H1 (cell line): ENCODE results near the gene FCRL6. TPM values are rescaled to one million over a fixed set of nuclear protein-coding genes. Genes with fewer than 3 reads are reported as not detected.

Experiments
- CTCF ChIA-PET: fragments of 300-600 bp; sonication (Branson Sonifier 250); formaldehyde crosslinking; loops from one replicate; lab custom pipeline; 2021; ENCODE audit not compliant: partially characterized antibody; lab: Charles Lee
- POLR2A ChIA-PET: fragments of 300-600 bp; sonication (Branson Sonifier 250); formaldehyde crosslinking; loops from one replicate; lab custom pipeline; 2021; ENCODE audit warnings: inconsistent platforms; ENCODE audit not compliant: partially characterized antibody; lab: Charles Lee
- DNase-seq, 2 experiments: peaks; one replicate each; pipeline versions ENCODE4 v3.0.0 to v3.0.0-alpha.2; 2010 to 2022; ENCODE audit warnings: low spot score in 2 of 2, low read depth in 1 of 2, mixed read lengths in 1 of 2
- FAIRE-seq: peaks from 2 replicates; lab custom pipeline; 2011; peaks lifted over from hg19 to GRCh38; lab: Jason Lieb, UNC
- H2AFZ ChIP-seq: 2 replicates; pipeline ENCODE4 v1.8.1; 2012; ENCODE audit warnings: low read length, inconsistent platforms
- H2AK5ac ChIP-seq: 2 replicates; pipeline ENCODE4 v1.6.1; 2013; ENCODE audit warnings: low read depth, low read length
- H2BK120ac ChIP-seq: replicated peaks from 2 replicates; pipeline ENCODE3; 2013; ENCODE audit warnings: low read depth, low read length, inconsistent platforms
- H2BK12ac ChIP-seq: 2 replicates; pipeline ENCODE4 v1.6.1; 2013; ENCODE audit warnings: low read depth, low read length
- H2BK15ac ChIP-seq: 2 replicates; pipeline ENCODE4 v1.6.1; 2013; ENCODE audit warnings: low read length
- H2BK20ac ChIP-seq: 2 replicates; pipeline ENCODE4 v1.6.1; 2013; ENCODE audit warnings: low read length
- H2BK5ac ChIP-seq: 2 replicates; pipeline ENCODE4 v1.6.1; 2013; ENCODE audit warnings: low read depth, low read length
- H3K14ac ChIP-seq: 2 replicates; pipeline ENCODE4 v1.6.1; 2013; ENCODE audit warnings: inconsistent platforms; ENCODE audit not compliant: insufficient read length
- H3K18ac ChIP-seq: 2 replicates; pipeline ENCODE4 v1.6.1; 2013; ENCODE audit warnings: low read length; ENCODE audit errors: extremely low read depth
- H3K23ac ChIP-seq: 2 replicates; pipeline ENCODE4 v1.6.1; 2013; ENCODE audit warnings: inconsistent platforms; ENCODE audit not compliant: insufficient read length
- H3K23me2 ChIP-seq: 2 replicates; pipeline ENCODE4 v1.6.1; 2013; ENCODE audit warnings: low read depth, low read length
- H3K27ac ChIP-seq: 2 replicates; pipeline ENCODE4 v1.6.1; 2011; ENCODE audit warnings: low read depth, low read length, inconsistent platforms
- H3K27me3 ChIP-seq, 4 experiments: replicated peaks in 1 of 4; 1 replicate in 1 of 4; 2 replicates in 3 of 4; pipeline versions ENCODE4 v1.6.1 to v1.8.1; 2011 to 2013; ENCODE audit warnings: low read length in 3 of 4, mild to moderate bottlenecking in 3 of 4, inconsistent platforms in 2 of 4, mixed read lengths in 2 of 4, moderate library complexity in 1 of 4; ENCODE audit not compliant: control insufficient read depth in 3 of 4, insufficient read depth in 3 of 4; ENCODE audit errors: extremely low read depth in 1 of 4
- H3K36me3 ChIP-seq, 4 experiments: 2 replicates each; pipeline versions ENCODE4 v1.6.1 to v1.8.1; 2011 to 2013; ENCODE audit warnings: mild to moderate bottlenecking in 4 of 4, low read length in 3 of 4, moderate library complexity in 2 of 4, control low read depth in 1 of 4, inconsistent platforms in 1 of 4; ENCODE audit not compliant: insufficient read depth in 4 of 4, control insufficient read depth in 2 of 4
- H3K4ac ChIP-seq: replicated peaks from 2 replicates; pipeline ENCODE3; 2013; ENCODE audit warnings: low read length, low read depth, mixed read lengths, inconsistent platforms; ENCODE audit not compliant: insufficient read length
- H3K4me1 ChIP-seq, 4 experiments: replicated peaks in 1 of 4; 1 replicate in 1 of 4; 2 replicates in 3 of 4; pipeline versions ENCODE4 v1.6.1 to v1.8.1; 2011 to 2013; ENCODE audit warnings: low read length in 3 of 4, inconsistent platforms in 2 of 4, mixed read lengths in 1 of 4; ENCODE audit not compliant: insufficient read depth in 4 of 4, control insufficient read depth in 3 of 4
- H3K4me2 ChIP-seq, 2 experiments: 2 replicates each; pipeline versions ENCODE4 v1.6.1 to v1.8.1; 2011 to 2013; ENCODE audit warnings: low read depth in 2 of 2, low read length in 2 of 2, control low read depth in 1 of 2, inconsistent platforms in 1 of 2, mild to moderate bottlenecking in 1 of 2; ENCODE audit not compliant: insufficient read depth in 1 of 2
- H3K4me3 ChIP-seq, 4 experiments: fragments of 200-600, 300-600 bp in 1 of 4; sonication (generic), shearing (Covaris generic), sonication (Bioruptor Twin) in 1 of 4; 2 replicates each; pipeline versions ENCODE4 v1.5.1 to v1.8.1; 2011 to 2016; ENCODE audit warnings: low read length in 4 of 4, low read depth in 3 of 4, control low read depth in 2 of 4, inconsistent platforms in 2 of 4, mild to moderate bottlenecking in 2 of 4, mixed read lengths in 1 of 4, moderate library complexity in 1 of 4; ENCODE audit not compliant: insufficient read depth in 2 of 4; ENCODE audit errors: extremely low read depth in 1 of 4
- H3K56ac ChIP-seq: replicated peaks from 2 replicates; pipeline ENCODE3; 2013; ENCODE audit warnings: low read depth, mild to moderate bottlenecking, mixed read lengths, low read length, inconsistent platforms; ENCODE audit not compliant: insufficient read length
- H3K79me1 ChIP-seq: 2 replicates; pipeline ENCODE4 v1.6.1; 2013; ENCODE audit warnings: low read depth, low read length, control low read depth
- H3K79me2 ChIP-seq, 2 experiments: 2 replicates each; pipeline versions ENCODE4 v1.6.1 to v1.8.1; 2012 to 2013; ENCODE audit warnings: low read length in 2 of 2, mild to moderate bottlenecking in 2 of 2, inconsistent platforms in 1 of 2; ENCODE audit not compliant: insufficient read depth in 2 of 2, control insufficient read depth in 1 of 2
- H3K9ac ChIP-seq, 4 experiments: replicated peaks in 1 of 4; 1 replicate in 1 of 4; 2 replicates in 3 of 4; pipeline versions ENCODE4 v1.6.1 to v1.8.1; 2011 to 2013; ENCODE audit warnings: low read depth in 3 of 4, low read length in 3 of 4, control low read depth in 2 of 4, mild to moderate bottlenecking in 2 of 4, moderate library complexity in 2 of 4, inconsistent platforms in 1 of 4; ENCODE audit errors: extremely low read depth in 1 of 4
- H3K9me3 ChIP-seq, 2 experiments: 2 replicates each; pipeline versions ENCODE4 v1.6.1 to v1.8.1; 2012 to 2013; ENCODE audit warnings: mild to moderate bottlenecking in 2 of 2, moderate library complexity in 2 of 2, control low read depth in 1 of 2, inconsistent platforms in 1 of 2, low read depth in 1 of 2, low read length in 1 of 2, mixed read lengths in 1 of 2; ENCODE audit not compliant: insufficient read depth in 2 of 2
- H4K20me1 ChIP-seq, 2 experiments: replicated peaks in 1 of 2; 2 replicates each; pipeline versions ENCODE3 to v1.8.1; 2011 to 2013; ENCODE audit warnings: inconsistent platforms in 2 of 2, low read length in 2 of 2, mild to moderate bottlenecking in 1 of 2; ENCODE audit not compliant: insufficient read depth in 2 of 2, control insufficient read depth in 1 of 2
- H4K5ac ChIP-seq: 2 replicates; pipeline ENCODE4 v1.6.1; 2013; ENCODE audit warnings: low read length, low read depth, mixed read lengths, inconsistent platforms; ENCODE audit not compliant: insufficient read length
- H4K8ac ChIP-seq: 2 replicates; pipeline ENCODE4 v1.8.0; 2013; ENCODE audit warnings: mild to moderate bottlenecking, moderate library complexity, low read length, inconsistent platforms; ENCODE audit not compliant: insufficient read depth; ENCODE audit errors: extremely low read depth
- H4K91ac ChIP-seq: replicated peaks from 2 replicates; pipeline ENCODE3; 2013; ENCODE audit warnings: low read length, mixed read lengths, inconsistent platforms; ENCODE audit not compliant: insufficient read length
- KDM1A ChIP-seq: fragments of 200-600, 300-600 bp; sonication (generic); IDR thresholded peaks from 2 replicates; pipeline ENCODE4 v1.7.1; 2016; ENCODE audit warnings: mild to moderate bottlenecking, low read length, borderline replicate concordance
- WGBS, 2 experiments: shearing (Covaris generic) in 1 of 2; methylation state at CpG; one replicate each; pipeline versions ENCODE4 v1.1.6 to v1.1.7; 2013 to 2015; ENCODE audit warnings: low lambda C conversion rate in 2 of 2, mixed read lengths in 2 of 2, inconsistent platforms in 1 of 2, low coverage in 1 of 2, missing lambda C conversion rate in 1 of 2; ENCODE audit not compliant: insufficient replicate concordance in 2 of 2, insufficient coverage in 1 of 2, insufficient read length in 1 of 2; ENCODE audit errors: extremely low coverage in 1 of 2, missing lambda C conversion rate in 1 of 2; 5-methylcytosine and 5-hydroxymethylcytosine counted together
- polyA plus RNA-seq, 7 experiments: library from polyadenylated mRNA; depleted of rRNA in 3 of 7; stranded (reverse) in 5 of 7; unstranded in 2 of 7; fragments of >200 nt in 5 of 7; fragments of 200-250 nt in 2 of 7; gene quantifications; 1 replicate in 5 of 7; 2 replicates in 1 of 7; 4 replicates in 1 of 7; pipeline versions ENCODE4 v1.2.1 to v1.2.3, GENCODE V29; 2011 to 2013; ENCODE audit warnings: missing spikeins in 2 of 7, mixed read lengths in 2 of 7
- total RNA-seq: library from RNA; stranded (reverse); fragmentation: NEBNext Ultra II Directional; extraction: Animal tissue kit (Norgen Biotek cat#: 25700); gene quantifications from 2 replicates; pipeline ENCODE4 v1.2.1, GENCODE V29; 2021

Gene FCRL6
- total and polyA plus RNA-seq, 2 of the 8 experiments (the other 6 are each of a cell fraction or from before 2014, with no cell fraction given), result not detected

DNA sequence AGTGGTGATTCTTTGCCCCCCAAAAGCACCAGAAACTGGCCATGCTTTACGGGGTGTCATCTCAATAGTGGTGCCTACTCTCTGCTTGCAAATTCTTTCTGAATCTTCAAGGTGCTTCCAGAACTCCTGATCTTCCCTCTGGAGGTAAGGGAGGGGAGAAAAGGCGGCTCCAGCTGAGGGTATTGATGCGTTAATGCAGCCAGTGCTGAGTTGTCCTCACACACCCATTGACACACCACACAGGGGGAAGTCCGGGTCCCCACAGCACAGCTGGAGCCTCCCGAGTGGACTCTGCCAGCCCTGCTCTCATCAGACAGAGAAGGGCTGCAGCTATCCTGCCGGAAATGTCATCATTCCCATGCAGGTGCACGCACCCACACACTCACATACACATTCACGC lies 59.1 kb downstream of the FCRL6 start:
- no peaks in the 10 kb centered on the region for H3K79me1 ChIP-seq
- H2BK12ac ChIP-seq, result no peak overlapping the region; the same call in 1 of the 2 replicates
- no peak overlapping the region for H3K14ac ChIP-seq
- H3K4me3 ChIP-seq, result no peak overlapping the region
- no peaks in the 10 kb centered on the region for H3K79me2 ChIP-seq
- 77% methylated on average over 8 of the region's 8 CpGs; no CpG with 5 or more reads in 1 of the 2 experiments for WGBS, 2 experiments
- DNase-seq (no peak), FAIRE-seq (no peak)
- H3K27ac ChIP-seq, result no peak overlapping the region
- no peak overlapping the region for H2BK20ac ChIP-seq
- no peak overlapping the region for H3K9ac ChIP-seq
- no peak overlapping the region for H2BK15ac ChIP-seq
- ChIA-PET POLR2A (no interaction called here), CTCF (interaction anchor here (1.0 to 14.8 kb wide), 5 partner anchors 10 to 146 kb away, joined by 3 to 111 read pairs (median 10); no protein-coding TSS in a partner anchor)
- no peak overlapping the region for H2AK5ac ChIP-seq
- H3K4me2 ChIP-seq, result no peak overlapping the region
- no peak overlapping the region for H3K18ac ChIP-seq
- no peak overlapping the region for H2AFZ ChIP-seq
- H3K23ac ChIP-seq, result no peak overlapping the region
- no peak overlapping the region for H4K5ac ChIP-seq
- peaks cover 0 to 2% (median 0%) of the 10 kb centered on the region in 4 experiments; a peak in 2 of 7 replicates for H3K4me1 ChIP-seq
- no peak overlapping the region for H4K8ac ChIP-seq
- no peak overlapping the region for H3K56ac ChIP-seq
- no peaks in the 10 kb centered on the region for H3K9me3 ChIP-seq
- no peaks in the 10 kb centered on the region for H3K23me2 ChIP-seq
- no peak overlapping the region for H3K4ac ChIP-seq
- 0 out of 2 replicates have a peak overlapping the region, but pooled peaks have one; percentile 35 for H2BK5ac ChIP-seq
- H3K27me3 ChIP-seq, result peaks cover 0 to 3% (median 1%) of the 10 kb centered on the region in 4 experiments; a peak in 4 of 7 replicates
- H2BK120ac ChIP-seq, result no peak overlapping the region
- H4K91ac ChIP-seq, result no peak overlapping the region
- no peaks in the 10 kb centered on the region for H3K36me3 ChIP-seq
- H4K20me1 ChIP-seq, result no peaks in the 10 kb centered on the region
- TF ChIP-seq KDM1A, result no peak
